Endodermal cell (in vitro differentiated cells): ENCODE data around the gene CLMP. TPM values are rescaled to one million over a fixed set of nuclear protein-coding genes. Genes with fewer than 3 reads are reported as not detected.
A peak's percentile ranks its signal among the peaks of the same experiment; 100 is the strongest.
"Not testable (repeated sequence)": the region's sequence is repeated elsewhere in the genome, so short reads cannot be mapped to it uniquely, and the experiment has no call there.

ENCODE experiments used
- DNase-seq: peaks from one replicate; pipeline ENCODE4 v3.0.0-alpha.2; 2017
- H3K27ac ChIP-seq: 2 replicates; pipeline ENCODE4 v1.5.1; 2013; ENCODE audit warnings: mild to moderate bottlenecking, low read depth, low read length, moderate library complexity
- H3K27me3 ChIP-seq: 2 replicates; pipeline ENCODE4 v1.6.1; 2013; ENCODE audit warnings: mild to moderate bottlenecking, low read length, moderate library complexity; ENCODE audit not compliant: insufficient read depth, control insufficient read depth, poor library complexity, severe bottlenecking
- H3K36me3 ChIP-seq: 2 replicates; pipeline ENCODE4 v1.7.0; 2013; ENCODE audit warnings: mild to moderate bottlenecking, low read length, moderate library complexity; ENCODE audit not compliant: control insufficient read depth, insufficient read depth
- H3K4me1 ChIP-seq: one replicate; pipeline ENCODE4 v1.7.0; 2013; ENCODE audit warnings: low read length; ENCODE audit not compliant: control insufficient read depth, insufficient read depth
- H3K4me3 ChIP-seq: 2 replicates; pipeline ENCODE4 v1.5.1; 2013; ENCODE audit warnings: mild to moderate bottlenecking, low read length, moderate library complexity
- H3K9ac ChIP-seq: 2 replicates; pipeline ENCODE4 v1.6.1; 2013; ENCODE audit warnings: mild to moderate bottlenecking, low read length, moderate library complexity; ENCODE audit not compliant: poor library complexity, severe bottlenecking; ENCODE audit errors: extremely low read depth
- H3K9me3 ChIP-seq: 2 replicates; pipeline ENCODE4 v1.6.1; 2013; ENCODE audit warnings: mild to moderate bottlenecking, low read length, moderate library complexity; ENCODE audit not compliant: control insufficient read depth
- H3K27ac Mint-ChIP-seq: 2 replicates; pipeline ENCODE4 v1.8.0; 2020; ENCODE audit warnings: mixed read lengths
- H3K27me3 Mint-ChIP-seq: 2 replicates; pipeline ENCODE4 v1.8.0; 2021; ENCODE audit warnings: mild to moderate bottlenecking, mixed read lengths; ENCODE audit not compliant: insufficient read depth
- H3K36me3 Mint-ChIP-seq: 2 replicates; pipeline ENCODE4 v1.8.0; 2020; ENCODE audit warnings: low read depth, mixed read lengths
- H3K4me1 Mint-ChIP-seq: 2 replicates; pipeline ENCODE4 v1.8.0; 2020; ENCODE audit warnings: mixed read lengths
- H3K4me3 Mint-ChIP-seq: 2 replicates; pipeline ENCODE4 v1.8.0; 2020; ENCODE audit warnings: mild to moderate bottlenecking, moderate library complexity, mixed read lengths
- H3K9me3 Mint-ChIP-seq: 2 replicates; pipeline ENCODE4 v1.8.0; 2020; ENCODE audit warnings: mild to moderate bottlenecking, mixed read lengths
- WGBS, 2 experiments: methylation state at CpG; one replicate each; pipeline versions ENCODE4 v1.1.5 to v1.1.7; 2013; ENCODE audit warnings: missing lambda C conversion rate in 2 of 2, mixed read lengths in 1 of 2; ENCODE audit not compliant: insufficient coverage in 1 of 2, insufficient read length in 1 of 2; 5-methylcytosine and 5-hydroxymethylcytosine counted together
- total RNA-seq, 2 donors: library from RNA; stranded (reverse); fragmentation: NEBNext Ultra II Directional in 1 of 2; extraction: Animal tissue kit (Norgen Biotek cat#: 25700) in 1 of 2; gene quantifications; 2 replicates in 1 of 2; 3 replicates in 1 of 2; pipeline ENCODE4 v1.2.1, GENCODE V29; 2021
- TF ChIP-seq, protein P1 (sequence below): fragments of 200-600 bp; sonication (generic); conservative IDR thresholded peaks from 2 replicates; pipeline ENCODE4 v1.5.0; 2021; ENCODE audit warnings: antibody characterized with exemption, mild to moderate bottlenecking

The CLMP gene
- total RNA-seq, 2 donors from 2014 or later: 86.5 to 94.4 TPM

DNA sequence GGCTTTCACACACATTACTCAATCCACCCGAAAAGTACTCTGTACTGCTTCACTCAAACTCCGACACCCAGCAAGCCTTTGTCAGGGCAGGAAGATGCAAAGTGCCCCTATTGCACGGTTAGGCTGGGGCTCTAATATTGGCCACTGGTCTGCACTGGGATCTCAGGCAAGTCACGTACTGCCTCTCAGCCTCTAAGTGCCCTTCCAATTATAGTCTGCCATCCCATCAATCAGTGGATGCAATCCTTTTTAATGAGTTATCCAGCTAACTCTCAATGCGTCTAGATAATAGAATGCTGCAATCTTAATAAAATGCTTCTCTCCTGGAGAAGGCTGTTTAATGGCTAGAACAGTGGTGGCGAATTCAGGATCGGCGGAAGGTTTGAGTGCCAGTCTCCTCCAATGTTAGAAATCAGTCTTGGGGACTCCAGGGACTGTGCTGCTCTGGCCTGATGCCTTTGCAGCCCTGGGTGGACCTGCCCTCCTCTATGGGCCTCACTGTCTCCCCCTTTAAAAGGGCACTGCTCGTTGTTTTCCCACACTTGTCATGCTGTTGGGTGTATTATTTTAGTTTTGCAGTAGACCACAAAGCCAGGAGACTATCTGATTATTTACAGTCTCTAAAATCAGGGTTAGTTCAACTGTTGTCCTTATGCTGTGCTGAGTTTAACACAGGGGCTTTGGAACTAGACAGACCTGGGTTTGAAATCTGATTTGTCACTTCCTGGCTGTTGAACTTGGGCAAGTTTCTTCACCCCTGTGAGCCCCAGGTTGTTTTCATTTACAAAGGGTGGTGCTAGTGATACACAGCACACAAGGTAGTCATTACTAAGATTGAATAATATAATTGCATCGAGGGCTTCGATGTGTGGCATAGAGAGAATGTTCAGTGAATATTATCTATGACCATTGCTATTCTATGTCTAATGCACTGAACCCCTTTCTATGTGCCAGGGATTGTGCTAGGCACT is 36.7 kb downstream of the CLMP start:
- Mint-ChIP-seq H3K4me3 (no peak overlapping the region), H3K27me3 (no peaks in the 10 kb centered on the region), H3K9me3 (no peaks in the 10 kb centered on the region), H3K4me1 (peaks cover 11% of the 10 kb centered on the region), H3K27ac (peak overlapping the region; percentile 45), H3K36me3 (peaks cover 45% of the 10 kb centered on the region)
- Histone ChIP-seq H3K9ac (no peak overlapping the region), H3K9me3 (no peaks in the 10 kb centered on the region), H3K4me3 (no peak overlapping the region), H3K27ac (no peak overlapping the region), H3K4me1 (no peaks in the 10 kb centered on the region), H3K36me3 (peaks cover 74% of the 10 kb centered on the region), H3K27me3 (no peaks in the 10 kb centered on the region)
- no peak for DNase-seq
- 90 to 93% methylated on average over 9 to 11 of the region's 11 CpGs for WGBS, 2 experiments
- TF ChIP-seq, protein P1, sequence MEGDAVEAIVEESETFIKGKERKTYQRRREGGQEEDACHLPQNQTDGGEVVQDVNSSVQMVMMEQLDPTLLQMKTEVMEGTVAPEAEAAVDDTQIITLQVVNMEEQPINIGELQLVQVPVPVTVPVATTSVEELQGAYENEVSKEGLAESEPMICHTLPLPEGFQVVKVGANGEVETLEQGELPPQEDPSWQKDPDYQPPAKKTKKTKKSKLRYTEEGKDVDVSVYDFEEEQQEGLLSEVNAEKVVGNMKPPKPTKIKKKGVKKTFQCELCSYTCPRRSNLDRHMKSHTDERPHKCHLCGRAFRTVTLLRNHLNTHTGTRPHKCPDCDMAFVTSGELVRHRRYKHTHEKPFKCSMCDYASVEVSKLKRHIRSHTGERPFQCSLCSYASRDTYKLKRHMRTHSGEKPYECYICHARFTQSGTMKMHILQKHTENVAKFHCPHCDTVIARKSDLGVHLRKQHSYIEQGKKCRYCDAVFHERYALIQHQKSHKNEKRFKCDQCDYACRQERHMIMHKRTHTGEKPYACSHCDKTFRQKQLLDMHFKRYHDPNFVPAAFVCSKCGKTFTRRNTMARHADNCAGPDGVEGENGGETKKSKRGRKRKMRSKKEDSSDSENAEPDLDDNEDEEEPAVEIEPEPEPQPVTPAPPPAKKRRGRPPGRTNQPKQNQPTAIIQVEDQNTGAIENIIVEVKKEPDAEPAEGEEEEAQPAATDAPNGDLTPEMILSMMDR: no peak

DNA sequence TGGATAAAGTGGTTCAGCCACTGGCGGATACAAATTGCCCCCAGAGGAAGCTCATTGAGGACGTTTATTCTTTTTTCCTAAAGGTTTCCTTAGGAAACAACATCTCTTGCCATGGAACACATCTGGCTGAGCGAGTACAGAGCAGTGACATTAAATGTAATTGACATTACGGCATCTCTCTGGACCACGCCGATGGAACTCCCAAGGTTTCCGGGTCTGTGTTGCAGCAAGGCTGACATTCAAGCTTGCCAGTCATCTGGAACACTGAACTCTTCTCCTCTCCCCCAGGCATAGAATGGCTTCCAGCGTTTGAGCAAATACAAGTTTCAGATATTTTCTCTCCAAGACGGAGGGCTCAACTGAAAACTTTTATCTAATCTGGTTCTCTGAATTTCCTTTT is 42.1 kb downstream of the CLMP start:
- Histone ChIP-seq H3K4me1 (peaks cover 7% of the 10 kb centered on the region), H3K4me3 (no peak overlapping the region), H3K9ac (no peak overlapping the region), H3K27me3 (no peaks in the 10 kb centered on the region), H3K9me3 (no peaks in the 10 kb centered on the region), H3K27ac (no peak overlapping the region), H3K36me3 (peaks cover 61% of the 10 kb centered on the region)
- Mint-ChIP-seq H3K27me3 (no peaks in the 10 kb centered on the region), H3K4me3 (no peak overlapping the region), H3K36me3 (peaks cover 30% of the 10 kb centered on the region), H3K27ac (no peak overlapping the region), H3K4me1 (peaks cover 10% of the 10 kb centered on the region), H3K9me3 (no peaks in the 10 kb centered on the region)
- no peak for DNase-seq
- 95% methylated on average over 9 of the region's 9 CpGs for WGBS, 2 experiments
- TF ChIP-seq, protein P1: no peak

DNA sequence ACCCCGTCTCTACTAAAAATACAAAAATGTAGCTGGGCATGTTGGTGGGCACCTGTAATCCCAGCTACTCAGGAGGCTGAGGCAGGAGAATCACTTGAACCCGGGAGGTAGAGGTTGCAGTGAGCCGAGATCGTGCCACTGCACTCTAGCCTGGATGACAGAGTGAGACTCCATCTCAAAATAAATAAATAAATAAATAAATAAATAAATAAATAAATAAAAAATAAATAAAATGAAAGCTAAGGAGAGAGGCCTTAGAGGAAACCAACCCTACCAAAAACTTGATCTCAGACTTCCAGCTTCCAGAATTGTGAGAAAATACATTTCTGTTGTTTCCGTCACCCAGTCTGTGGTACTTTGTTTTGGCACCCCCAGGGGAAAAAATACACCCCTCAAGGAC is 42.7 kb downstream of the CLMP start:
- H3K9me3 Mint-ChIP-seq, H3K4me3 Mint-ChIP-seq, H3K4me3 ChIP-seq, H3K27me3 ChIP-seq, H3K27me3 Mint-ChIP-seq, H3K9ac ChIP-seq, H3K4me1 ChIP-seq, H3K27ac ChIP-seq, H3K27ac Mint-ChIP-seq, DNase-seq, H3K4me1 Mint-ChIP-seq, H3K9me3 ChIP-seq: not testable (repeated sequence)
- WGBS, 2 experiments: 100% methylated on average over 2 of the region's 5 CpGs; no CpG with 5 or more reads in 1 of the 2 experiments
- H3K36me3 Mint-ChIP-seq: peaks cover 32% of the 10 kb centered on the region
- peaks cover 64% of the 10 kb centered on the region for H3K36me3 ChIP-seq
